ENCODE measurements around the gene NOX1.
A peak's percentile ranks its signal among the peaks of the same experiment; 100 is the strongest.
"Not testable (repeated sequence)": the region's sequence is repeated elsewhere in the genome, so short reads cannot be mapped to it uniquely, and the experiment has no call there.

Gene NOX1

DNA sequence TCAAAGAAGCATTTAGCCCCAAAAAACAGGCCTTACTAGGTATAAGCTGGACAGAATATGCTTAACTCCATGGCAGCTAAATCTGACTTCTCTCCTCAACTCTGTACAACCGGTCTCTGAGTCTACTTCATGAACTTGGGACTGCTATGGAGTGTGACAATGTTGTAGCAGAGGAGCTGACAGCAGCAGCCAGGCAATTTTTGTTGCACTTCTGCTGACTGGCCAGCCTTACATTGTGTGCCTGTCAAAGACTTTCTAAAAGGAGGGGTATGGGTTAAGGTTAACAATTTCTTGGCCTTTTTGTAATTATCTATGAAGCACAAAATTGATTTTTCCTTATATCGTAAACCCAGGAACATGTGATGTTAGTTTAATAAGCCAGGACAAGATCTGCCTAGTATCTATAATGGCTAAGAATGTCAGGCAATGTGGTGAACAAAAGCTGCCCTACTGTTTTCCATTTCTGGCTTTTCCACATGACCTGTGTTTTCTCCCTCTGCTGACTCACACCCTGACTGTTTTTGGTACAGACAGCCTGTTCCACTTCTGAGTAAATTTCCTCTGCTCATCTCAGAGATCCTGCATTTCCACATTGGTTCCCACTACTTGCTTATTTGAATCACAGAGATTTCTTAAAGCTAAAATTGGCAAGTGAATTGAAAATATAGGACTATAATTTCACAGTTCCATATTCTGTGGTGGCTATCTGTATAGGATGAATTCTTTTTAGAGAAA is 9.3 kb downstream of the NOX1 start:
- TF ChIP-seq JUND (IDR thresholded peaks at IDR 0.05; ENCODE audit: low read depth): no peak
- no peak for DNase-seq (ENCODE audit: low read depth in 1 of 2, low spot score in 1 of 2)
- in situ Hi-C loops (cut with HindIII; ENCODE audit: low pct_unique_long_range_greater_than_20kb, low sequenced_read_pairs): no loop called here

DNA sequence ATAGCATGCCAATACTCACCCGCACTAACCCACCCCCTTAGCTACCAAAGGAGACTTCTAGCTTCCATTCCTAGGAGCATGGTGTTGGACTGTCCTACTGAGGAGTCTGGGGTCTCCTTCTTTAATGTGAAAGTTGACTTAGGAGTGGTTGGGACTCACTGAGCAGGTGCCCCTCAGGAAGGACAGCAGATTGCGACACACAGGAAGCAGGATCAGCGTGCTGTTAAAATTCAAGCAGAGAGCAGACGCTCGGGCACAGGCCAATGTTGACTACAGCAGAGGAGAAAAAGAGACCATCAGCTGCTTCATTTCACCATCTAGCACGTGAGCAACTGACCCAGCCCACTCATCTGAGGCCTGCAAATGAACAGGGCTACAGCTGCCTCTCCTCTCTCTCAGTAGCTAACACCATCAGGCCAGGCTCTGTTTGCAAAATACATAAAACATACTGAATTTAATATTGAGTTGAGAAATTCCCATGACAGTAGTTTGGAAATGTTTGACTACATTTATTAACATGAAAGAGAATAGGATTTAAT is 10.8 kb downstream of the NOX1 start:
- in situ Hi-C loops (cut with HindIII; ENCODE audit: low pct_unique_long_range_greater_than_20kb, low sequenced_read_pairs): no loop called here
- no peak for TF ChIP-seq JUND (IDR thresholded peaks at IDR 0.05; ENCODE audit: low read depth)
- no peak for DNase-seq (ENCODE audit: low read depth in 1 of 2, low spot score in 1 of 2)

DNA sequence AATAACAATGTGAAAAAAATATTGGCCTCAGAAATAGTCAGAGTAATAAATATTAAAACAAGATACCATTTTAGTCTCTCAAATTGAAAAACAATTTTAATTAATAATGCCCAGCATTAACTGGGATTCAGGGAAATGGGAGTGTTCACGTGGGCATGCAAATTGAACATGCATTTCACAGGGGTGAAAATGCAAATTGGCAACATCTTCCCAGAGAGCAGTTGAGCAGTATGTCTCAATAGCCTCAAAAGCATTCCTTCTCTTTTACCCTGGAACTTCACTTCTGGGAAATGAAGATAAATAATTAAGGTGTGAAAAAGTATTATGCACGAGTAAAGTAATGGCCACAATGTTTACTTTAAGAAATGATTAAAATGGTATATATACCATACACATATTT is 21.3 kb downstream of the NOX1 start:
- DNase-seq (ENCODE audit: low read depth in 1 of 2, low spot score in 1 of 2): no peak
- no peak for TF ChIP-seq JUND (IDR thresholded peaks at IDR 0.05; ENCODE audit: low read depth)
- in situ Hi-C loops (cut with HindIII; ENCODE audit: low pct_unique_long_range_greater_than_20kb, low sequenced_read_pairs): no loop called here

DNA sequence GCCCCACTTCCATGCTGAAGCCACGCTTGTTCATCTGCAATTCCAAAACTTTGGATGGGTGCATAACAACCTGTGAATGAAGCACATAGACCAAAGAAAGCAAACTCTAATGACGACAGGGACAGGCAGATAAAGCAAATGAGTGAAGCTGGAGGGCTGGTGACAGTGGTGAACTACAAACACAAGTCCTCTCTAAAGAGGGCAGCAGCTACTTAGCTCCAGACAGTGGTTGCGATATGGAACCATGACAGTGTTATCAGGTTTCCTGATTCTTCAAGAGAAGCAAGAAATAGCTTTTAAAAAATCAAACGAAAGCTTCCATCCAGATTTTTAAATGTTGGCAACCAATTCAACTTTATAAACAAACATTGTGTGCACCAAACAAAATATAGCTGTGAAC is 23.8 kb downstream of the NOX1 start:
- no peak for TF ChIP-seq JUND (IDR thresholded peaks at IDR 0.05; ENCODE audit: low read depth)
- in situ Hi-C loops (cut with HindIII; ENCODE audit: low pct_unique_long_range_greater_than_20kb, low sequenced_read_pairs): no loop called here
- DNase-seq (ENCODE audit: low read depth in 1 of 2, low spot score in 1 of 2): no peak

- in situ Hi-C loops (cut with HindIII; ENCODE audit: low pct_unique_long_range_greater_than_20kb, low sequenced_read_pairs): no loop called here
- no peak for DNase-seq (ENCODE audit: low read depth in 1 of 2, low spot score in 1 of 2)
- no peak for TF ChIP-seq JUND (IDR thresholded peaks at IDR 0.05; ENCODE audit: low read depth)
These were observed 42.8 kb downstream of the NOX1 start for GRCh38 chrX:100831219-100831946.

GRCh38 chrX:100830547-100830946 is 43.6 kb downstream of the NOX1 start:
- TF ChIP-seq JUND (IDR thresholded peaks at IDR 0.05; ENCODE audit: low read depth): no peak
- DNase-seq (ENCODE audit: low read depth in 1 of 2, low spot score in 1 of 2): no peak
- in situ Hi-C loops (cut with HindIII; ENCODE audit: low pct_unique_long_range_greater_than_20kb, low sequenced_read_pairs): no loop called here

GRCh38 chrX:100830143-100830542 is 44.0 kb downstream of the NOX1 start:
- no peak for DNase-seq (ENCODE audit: low read depth in 1 of 2, low spot score in 1 of 2)
- in situ Hi-C loops (cut with HindIII; ENCODE audit: low pct_unique_long_range_greater_than_20kb, low sequenced_read_pairs): no loop called here
- no peak for TF ChIP-seq JUND (IDR thresholded peaks at IDR 0.05; ENCODE audit: low read depth)

DNA sequence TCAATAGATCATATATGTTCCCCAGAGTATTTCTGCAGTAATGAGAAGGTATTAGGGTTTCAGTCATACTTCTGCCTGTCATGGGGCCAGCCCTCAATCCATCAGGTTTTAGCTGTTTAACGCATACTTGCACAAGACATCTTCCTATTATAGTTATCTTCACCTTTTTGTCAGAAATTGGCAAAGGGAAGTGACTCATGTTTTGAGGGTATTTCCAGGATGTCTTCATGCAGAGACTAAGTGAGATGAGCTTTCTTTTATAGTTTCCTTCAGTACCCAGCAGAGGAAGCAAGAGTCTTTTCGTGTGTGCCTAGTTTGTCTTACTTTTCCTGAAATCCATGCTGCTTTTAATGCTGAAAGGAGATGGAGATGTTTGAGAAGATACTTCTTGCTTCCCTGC is 44.4 kb downstream of the NOX1 start:
- in situ Hi-C loops (cut with HindIII; ENCODE audit: low pct_unique_long_range_greater_than_20kb, low sequenced_read_pairs): no loop called here
- TF ChIP-seq JUND (IDR thresholded peaks at IDR 0.05; ENCODE audit: low read depth): no peak
- DNase-seq (ENCODE audit: low read depth in 1 of 2, low spot score in 1 of 2): no peak

- no peak for TF ChIP-seq JUND (IDR thresholded peaks at IDR 0.05; ENCODE audit: low read depth)
- in situ Hi-C loops (cut with HindIII; ENCODE audit: low pct_unique_long_range_greater_than_20kb, low sequenced_read_pairs): no loop called here
- DNase-seq (ENCODE audit: low read depth in 1 of 2, low spot score in 1 of 2): peak; percentile 24 to 80
These were observed 54.1 kb downstream of the NOX1 start, which contains the start of gene CSTF2 for GRCh38 chrX:100819837-100820666. TSS of gene CSTF2 (plus strand) at chrX:100820391. CDS start at chrX:100820417, 26 bp downstream.

DNA sequence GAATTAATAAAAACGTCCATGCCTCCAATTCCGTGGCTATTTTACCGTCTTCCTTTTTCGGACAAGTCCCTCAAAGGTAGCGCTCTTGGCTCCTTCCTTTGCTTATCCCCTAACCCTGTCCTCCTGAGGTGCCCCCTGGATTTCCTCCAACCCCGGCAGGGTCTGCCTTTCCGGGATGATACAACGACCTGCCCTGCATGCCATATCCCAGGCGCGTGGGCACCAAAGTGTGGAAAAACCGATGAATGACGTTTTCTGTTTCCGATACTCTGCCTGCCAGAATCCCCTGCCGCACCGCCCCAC is 54.7 kb downstream of the NOX1 start:
- in situ Hi-C loops (cut with HindIII; ENCODE audit: low pct_unique_long_range_greater_than_20kb, low sequenced_read_pairs): no loop called here
- TF ChIP-seq JUND (IDR thresholded peaks at IDR 0.05; ENCODE audit: low read depth): no peak
- DNase-seq (ENCODE audit: low read depth in 1 of 2, low spot score in 1 of 2): no peak

GRCh38 chrX:100817340-100817739 is 56.8 kb downstream of the NOX1 start:
- in situ Hi-C loops (cut with HindIII; ENCODE audit: low pct_unique_long_range_greater_than_20kb, low sequenced_read_pairs): no loop called here
- no peak for DNase-seq (ENCODE audit: low read depth in 1 of 2, low spot score in 1 of 2)
- TF ChIP-seq JUND (IDR thresholded peaks at IDR 0.05; ENCODE audit: low read depth): no peak

DNA sequence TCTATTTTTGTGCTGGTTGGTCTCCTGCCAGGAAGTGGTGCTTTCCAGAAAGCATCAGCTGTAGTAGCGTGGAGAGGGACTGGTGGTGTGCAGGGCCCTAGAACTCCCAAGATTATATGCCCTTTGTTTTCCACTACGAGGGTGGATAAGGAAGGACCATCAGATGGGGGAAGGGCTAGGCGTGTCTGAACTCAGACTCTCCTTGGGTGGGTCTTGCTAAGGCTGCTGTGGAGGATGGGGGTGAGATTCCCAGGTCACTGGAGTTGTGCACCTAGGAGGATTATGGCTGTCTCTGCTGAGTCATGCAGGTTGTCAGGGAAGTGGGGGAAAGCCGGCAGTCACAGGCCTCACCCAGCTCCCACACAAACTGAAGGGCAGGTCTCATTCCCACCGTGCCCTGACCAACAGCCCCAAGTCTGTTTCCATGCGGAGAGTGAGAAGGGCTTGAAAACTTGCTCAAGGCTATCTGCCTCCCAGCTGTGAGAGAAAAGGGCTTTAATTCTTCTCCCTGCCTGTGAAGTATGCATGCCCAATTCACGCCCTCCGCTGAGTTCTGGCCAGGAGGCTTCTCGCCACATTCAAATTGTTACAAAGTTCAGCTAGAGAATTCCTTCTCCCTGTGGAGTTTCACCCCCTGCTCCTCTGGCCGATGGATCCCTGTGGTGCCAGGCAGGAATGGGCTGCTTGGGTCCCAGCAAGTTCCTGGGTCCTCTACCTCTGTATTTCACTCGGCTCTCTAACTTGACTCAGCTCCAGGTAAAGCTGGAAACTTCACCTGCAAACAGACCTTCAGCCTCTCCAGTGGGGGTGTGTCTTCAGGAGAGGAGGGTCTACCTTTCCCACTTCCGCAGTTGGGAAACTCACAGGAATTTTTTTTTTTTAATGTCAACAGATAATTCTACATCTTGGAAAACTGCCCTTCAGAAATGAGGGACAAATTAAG is 61.7 kb downstream of the NOX1 start:
- in situ Hi-C loops (cut with HindIII; ENCODE audit: low pct_unique_long_range_greater_than_20kb, low sequenced_read_pairs): no loop called here
- no peak for TF ChIP-seq JUND (IDR thresholded peaks at IDR 0.05; ENCODE audit: low read depth)
- DNase-seq (ENCODE audit: low read depth in 1 of 2, low spot score in 1 of 2): no peak

- DNase-seq (ENCODE audit: low read depth in 1 of 2, low spot score in 1 of 2); in situ Hi-C loops (cut with HindIII; ENCODE audit: low pct_unique_long_range_greater_than_20kb, low sequenced_read_pairs): not testable (repeated sequence)
These were observed 65.9 kb downstream of the NOX1 start for GRCh38 chrX:100808265-100808664.
